Caco-2 (cell line): ENCODE measurements around the gene ATXN7L3. TPM values are rescaled to one million over a fixed set of nuclear protein-coding genes. Genes with fewer than 3 reads are reported as not detected.
A peak's percentile ranks its signal among the peaks of the same experiment; 100 is the strongest.

Source experiments
- BruUV-seq: library from RNA; stranded (reverse); fragments of 400-500 nt; replicated peaks from 2 replicates; lab custom pipeline; 2021; lab: Mats Ljungman, UMichigan
- CTCF ChIA-PET: fragments of 300-600 bp; sonication (Branson Sonifier 250); formaldehyde crosslinking; loops from one replicate; lab custom pipeline; 2022; ENCODE audit warnings: antibody characterized with exemption; lab: Charles Lee
- POLR2A ChIA-PET: fragments of 300-600 bp; sonication (Branson Sonifier 250); formaldehyde crosslinking; loops from one replicate; lab custom pipeline; 2022; ENCODE audit warnings: antibody characterized with exemption; lab: Charles Lee
- DNase-seq, 2 experiments: peaks; one replicate each; pipeline versions ENCODE4 v3.0.0 to v3.0.0-alpha.2; 2020 to 2022
- H3K27me3 ChIP-seq: replicated peaks from 2 replicates; pipeline ENCODE4 v1.6.0; 2011; ENCODE audit warnings: low read length; ENCODE audit not compliant: control insufficient read depth, insufficient read depth
- H3K36me3 ChIP-seq: 2 replicates; pipeline ENCODE4 v1.5.1; 2011; ENCODE audit warnings: low read length; ENCODE audit not compliant: control insufficient read depth, insufficient read depth
- H3K4me1 ChIP-seq: fragments of 250-450 bp; sonication (Bioruptor Pico); 2 replicates; pipeline ENCODE4 v1.5.1; 2020; ENCODE audit warnings: mild to moderate bottlenecking
- H3K4me3 ChIP-seq: 2 replicates; pipeline ENCODE4 v1.5.1; 2011; ENCODE audit warnings: low read depth, mild to moderate bottlenecking, control low read depth, low read length
- H3K9me3 ChIP-seq: fragments of 250-450 bp; sonication (Bioruptor Pico); 2 replicates; pipeline ENCODE4 v1.5.1; 2020; ENCODE audit warnings: mild to moderate bottlenecking, moderate library complexity
- H3K27ac Mint-ChIP-seq: one replicate; pipeline ENCODE4 v1.8.0; 2022; ENCODE audit warnings: mixed read lengths; ENCODE audit not compliant: unreplicated experiment
- H3K27me3 Mint-ChIP-seq: one replicate; pipeline ENCODE4 v1.8.0; 2022; ENCODE audit warnings: mixed read lengths; ENCODE audit not compliant: insufficient read depth, unreplicated experiment
- H3K36me3 Mint-ChIP-seq: one replicate; pipeline ENCODE4 v1.8.0; 2022; ENCODE audit warnings: mild to moderate bottlenecking, mixed read lengths; ENCODE audit not compliant: insufficient read depth, unreplicated experiment
- H3K4me1 Mint-ChIP-seq: one replicate; pipeline ENCODE4 v1.8.0; 2022; ENCODE audit warnings: low read depth, mixed read lengths; ENCODE audit not compliant: unreplicated experiment
- H3K4me3 Mint-ChIP-seq: one replicate; pipeline ENCODE4 v1.8.0; 2022; ENCODE audit warnings: mild to moderate bottlenecking, moderate library complexity, mixed read lengths; ENCODE audit not compliant: unreplicated experiment
- H3K9me3 Mint-ChIP-seq: one replicate; pipeline ENCODE4 v1.8.0; 2022; ENCODE audit warnings: mixed read lengths; ENCODE audit not compliant: unreplicated experiment
- CTCF ChIP-seq, 2 experiments: fragments of 200-600 bp in 1 of 2; IDR thresholded peaks; 1 replicate in 1 of 2; 2 replicates in 1 of 2; pipeline versions ENCODE4 v1.5.1 to v1.8.0; 2011 to 2022; ENCODE audit warnings: antibody characterized with exemption in 1 of 2, control low read depth in 1 of 2, inconsistent platforms in 1 of 2, low read depth in 1 of 2, low read length in 1 of 2, mild to moderate bottlenecking in 1 of 2, moderate library complexity in 1 of 2; ENCODE audit not compliant: insufficient read depth in 1 of 2, severe bottlenecking in 1 of 2, unreplicated experiment in 1 of 2
- intact Hi-C: fragments of 100-400 bp; cut with micrococcal nuclease; formaldehyde crosslinking; loops from one replicate; pipeline ENCODE4 v1.10.0; 2022; ENCODE audit not compliant: unreplicated experiment
- total RNA-seq: library from RNA; stranded (reverse); gene quantifications from 2 replicates; pipeline ENCODE4 v1.2.3, GENCODE V29; 2022

The ATXN7L3 gene
- total RNA-seq, 1 experiment from 2014 or later, result 92.0 TPM

- peaks cover 41% of the 10 kb centered on the region for H3K36me3 Mint-ChIP-seq
- peak in 1 of 2 experiments; percentile 40 for TF ChIP-seq CTCF (IDR thresholded peaks at IDR 0.05; ENCODE audit: insufficient read depth in 1 of 2, low read depth in 1 of 2, low read length in 1 of 2, severe bottlenecking in 1 of 2, unreplicated experiment in 1 of 2)
- H3K9me3 Mint-ChIP-seq, result no peaks in the 10 kb centered on the region
- no TSS peak for BruUV-seq
- peak in 1 of 2 experiments; percentile 52 for DNase-seq
- Histone ChIP-seq H3K9me3 (no peaks in the 10 kb centered on the region), H3K27me3 (no peaks in the 10 kb centered on the region), H3K4me1 (peaks cover 2% of the 10 kb centered on the region; the same call in 1 of the 2 replicates), H3K36me3 (peaks cover 2% of the 10 kb centered on the region), H3K4me3 (no peak overlapping the region)
- intact Hi-C loops, result no loop called here
- no peak overlapping the region for H3K27ac Mint-ChIP-seq
- CTCF ChIA-PET, result interaction anchor here (0.6 to 1.2 kb wide), 5 partner anchors 12 to 139 kb away, joined by 3 to 9 read pairs (median 5); partner anchors contain the start of genes GRN and TMUB2
- H3K4me1 Mint-ChIP-seq, result peaks cover 16% of the 10 kb centered on the region
- H3K4me3 Mint-ChIP-seq, result no peak overlapping the region
- POLR2A ChIA-PET, result interaction anchor here (0.6 kb wide), 1 partner anchor 868 kb away, joined by 7 read pairs; no protein-coding TSS in a partner anchor
- H3K27me3 Mint-ChIP-seq, result no peaks in the 10 kb centered on the region
Observed at GRCh38 chr17:44205962-44206824, 6.5 kb upstream of the ATXN7L3 start.

- Histone ChIP-seq H3K9me3 (no peaks in the 10 kb centered on the region), H3K4me1 (peaks cover 4% of the 10 kb centered on the region; the same call in 1 of the 2 replicates), H3K27me3 (no peaks in the 10 kb centered on the region), H3K36me3 (peaks cover 2% of the 10 kb centered on the region), H3K4me3 (no peak overlapping the region)
- H3K27ac Mint-ChIP-seq, result no peak overlapping the region
- CTCF ChIA-PET, result interaction anchor here (1.1 to 1.3 kb wide), 2 partner anchors 14 to 17 kb away, joined by 4 to 6 read pairs; no protein-coding TSS in a partner anchor
- intact Hi-C loops, result no loop called here
- BruUV-seq, result no TSS peak
- no peak for DNase-seq
- no peak overlapping the region for H3K4me3 Mint-ChIP-seq
- no peaks in the 10 kb centered on the region for H3K9me3 Mint-ChIP-seq
- peaks cover 39% of the 10 kb centered on the region for H3K36me3 Mint-ChIP-seq
- no peaks in the 10 kb centered on the region for H3K27me3 Mint-ChIP-seq
- POLR2A ChIA-PET, result no interaction called here
- TF ChIP-seq CTCF (IDR thresholded peaks at IDR 0.05; ENCODE audit: insufficient read depth in 1 of 2, low read depth in 1 of 2, low read length in 1 of 2, severe bottlenecking in 1 of 2, unreplicated experiment in 1 of 2), result no peak
- peaks cover 19% of the 10 kb centered on the region for H3K4me1 Mint-ChIP-seq
Observed at GRCh38 chr17:44204441-44204882, 4.8 kb upstream of the ATXN7L3 start.

- POLR2A ChIA-PET, result no interaction called here
Observed at GRCh38 chr17:44203731-44204440, 4.2 kb upstream of the ATXN7L3 start.

More at GRCh38 chr17:44203731-44204440, 4.2 kb upstream of the ATXN7L3 start:
- TF ChIP-seq CTCF (IDR thresholded peaks at IDR 0.05; ENCODE audit: insufficient read depth in 1 of 2, low read depth in 1 of 2, low read length in 1 of 2, severe bottlenecking in 1 of 2, unreplicated experiment in 1 of 2), result peak; percentile 50 to 60
- H3K9me3 ChIP-seq, result no peaks in the 10 kb centered on the region
- CTCF ChIA-PET, result interaction anchor here (0.6 to 1.4 kb wide), 5 partner anchors 14 to 333 kb away, joined by 4 to 11 read pairs (median 5); partner anchors contain the start of gene HDAC5
- H3K27me3 ChIP-seq, result no peaks in the 10 kb centered on the region
- intact Hi-C loops, result no loop called here
- H3K36me3 Mint-ChIP-seq, result peaks cover 33% of the 10 kb centered on the region
- peaks cover 19% of the 10 kb centered on the region for H3K4me1 Mint-ChIP-seq
- no peaks in the 10 kb centered on the region for H3K27me3 Mint-ChIP-seq
- peak; percentile 60 to 62 for DNase-seq
- BruUV-seq, result no TSS peak
- no peak overlapping the region for H3K4me3 Mint-ChIP-seq
- no peaks in the 10 kb centered on the region for H3K9me3 Mint-ChIP-seq
- peaks cover 2% of the 10 kb centered on the region for H3K36me3 ChIP-seq
- peaks cover 4% of the 10 kb centered on the region; the same call in 1 of the 2 replicates for H3K4me1 ChIP-seq
- H3K4me3 ChIP-seq, result no peak overlapping the region
- peak overlapping the region; percentile 8 for H3K27ac Mint-ChIP-seq
